ENCODE measurements around the gene DPM2.

- TF ChIP-seq CTCF (IDR thresholded peaks at IDR 0.05) (no peak), POLR2A (IDR thresholded peaks at IDR 0.05) (no peak), POLR2AphosphoS5 (IDR thresholded peaks at IDR 0.05; ENCODE audit: insufficient read depth in 1 of 2, low read depth in 1 of 2) (no peak)
These were observed 22.3 kb downstream of the DPM2 start for GRCh38 chr9:127915325-127915752.
